Body of pancreas (tissue), 4 donors: ENCODE data around the gene TTC7B. TPM values are rescaled to one million over a fixed set of nuclear protein-coding genes. Genes with fewer than 3 reads are reported as not detected.

Experiments used
- ATAC-seq: fragments of 150-250 bp; one replicate; pipeline ENCODE4 v1.9.1; 2016
- DNase-seq, 4 donors: peaks; one replicate each; pipeline ENCODE4 v3.0.0-alpha.2; 2019
- H3K27ac ChIP-seq, 4 donors: fragments of 200-600 bp; sonication (generic); 1 replicate in 3 of 4; 2 replicates in 1 of 4; pipeline versions ENCODE4 v1.5.1 to v1.6.1; 2016 to 2019; ENCODE audit warnings: mild to moderate bottlenecking in 1 of 4, mixed read lengths in 1 of 4, moderate library complexity in 1 of 4
- H3K27me3 ChIP-seq, 2 donors: fragments of 200-600 bp; sonication (generic); one replicate each; pipeline ENCODE4 v1.6.0; 2016; ENCODE audit warnings: mild to moderate bottlenecking in 1 of 2
- H3K36me3 ChIP-seq, 2 donors: fragments of 200-600 bp; sonication (generic); replicated peaks in 1 of 2; 2 replicates each; pipeline ENCODE4 v1.5.1; 2016; ENCODE audit warnings: low read depth in 2 of 2; ENCODE audit not compliant: insufficient read depth in 1 of 2
- H3K4me1 ChIP-seq: fragments of 200-600 bp; sonication (generic); one replicate; pipeline ENCODE4 v1.6.0; 2016
- H3K4me3 ChIP-seq, 2 donors: fragments of 200-600 bp; sonication (generic); 1 replicate in 1 of 2; 2 replicates in 1 of 2; pipeline ENCODE4 v1.5.1; 2016 to 2019
- H3K9me3 ChIP-seq, 3 donors: fragments of 200-600 bp; sonication (generic); 1 replicate in 2 of 3; 2 replicates in 1 of 3; pipeline ENCODE4 v1.5.1; 2016
- POLR2A ChIP-seq, 3 donors: fragments of 450-650 bp; IDR thresholded peaks; one replicate each; pipeline ENCODE4 v1.6.1; 2016; ENCODE audit warnings: antibody characterized with exemption in 3 of 3, mild to moderate bottlenecking in 2 of 3
- WGBS, 2 donors: methylation state at CpG; one replicate each; pipeline ENCODE4 v1.1.5; 2017; 5-methylcytosine and 5-hydroxymethylcytosine counted together
- intact Hi-C: fragments of 100-400 bp; cut with DNase I; formaldehyde crosslinking; loops from one replicate; pipeline ENCODE4 v1.15.1; 2023
- total RNA-seq, 2 donors: library from RNA; depleted of rRNA; stranded (reverse); fragments of >200 nt; gene quantifications; one replicate each; pipeline ENCODE4 v1.1.0, GENCODE V29; 2016
- TF ChIP-seq, protein P1 (sequence below), 7 experiments: fragments of 450-650 bp in 4 of 7; fragments of 200-600 bp in 3 of 7; sonication (generic) in 3 of 7; IDR thresholded peaks; one replicate each; pipeline ENCODE4 v1.5.1; 2016 to 2019; ENCODE audit warnings: antibody characterized with exemption in 7 of 7

Gene TTC7B
- total RNA-seq, 2 donors from 2014 or later, result 15.3 to 44.2 TPM

- Histone ChIP-seq H3K27me3 (no peaks in the 10 kb centered on the region), H3K4me3 (no peak overlapping the region), H3K9me3 (no peaks in the 10 kb centered on the region), H3K4me1 (peaks cover 33% of the 10 kb centered on the region), H3K36me3 (no peaks in the 10 kb centered on the region), H3K27ac (no peak overlapping the region)
- TF ChIP-seq, protein P1, sequence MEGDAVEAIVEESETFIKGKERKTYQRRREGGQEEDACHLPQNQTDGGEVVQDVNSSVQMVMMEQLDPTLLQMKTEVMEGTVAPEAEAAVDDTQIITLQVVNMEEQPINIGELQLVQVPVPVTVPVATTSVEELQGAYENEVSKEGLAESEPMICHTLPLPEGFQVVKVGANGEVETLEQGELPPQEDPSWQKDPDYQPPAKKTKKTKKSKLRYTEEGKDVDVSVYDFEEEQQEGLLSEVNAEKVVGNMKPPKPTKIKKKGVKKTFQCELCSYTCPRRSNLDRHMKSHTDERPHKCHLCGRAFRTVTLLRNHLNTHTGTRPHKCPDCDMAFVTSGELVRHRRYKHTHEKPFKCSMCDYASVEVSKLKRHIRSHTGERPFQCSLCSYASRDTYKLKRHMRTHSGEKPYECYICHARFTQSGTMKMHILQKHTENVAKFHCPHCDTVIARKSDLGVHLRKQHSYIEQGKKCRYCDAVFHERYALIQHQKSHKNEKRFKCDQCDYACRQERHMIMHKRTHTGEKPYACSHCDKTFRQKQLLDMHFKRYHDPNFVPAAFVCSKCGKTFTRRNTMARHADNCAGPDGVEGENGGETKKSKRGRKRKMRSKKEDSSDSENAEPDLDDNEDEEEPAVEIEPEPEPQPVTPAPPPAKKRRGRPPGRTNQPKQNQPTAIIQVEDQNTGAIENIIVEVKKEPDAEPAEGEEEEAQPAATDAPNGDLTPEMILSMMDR (IDR thresholded peaks at IDR 0.05), result peak in 2 of 7 experiments; percentile 3 to 4
- no peak for TF ChIP-seq POLR2A (IDR thresholded peaks at IDR 0.05)
- peak; percentile 1 for ATAC-seq
- intact Hi-C loops, result no loop called here
- no peak for DNase-seq
- WGBS, 2 donors, result 22 to 30% methylated on average over 13 to 14 of the region's 16 CpGs
Measured at GRCh38 chr14:90816681-90817436, 629 bp upstream of the TTC7B start.

- peak overlapping the region in 1 of 4 donors; percentile 44 for H3K27ac ChIP-seq
- no peak for TF ChIP-seq POLR2A (IDR thresholded peaks at IDR 0.05)
- TF ChIP-seq, protein P1 (IDR thresholded peaks at IDR 0.05), result no peak
- peaks cover 40% of the 10 kb centered on the region for H3K4me1 ChIP-seq
- WGBS, 2 donors, result 7 to 18% methylated on average over 5 of the region's 5 CpGs
- no peaks in the 10 kb centered on the region for H3K36me3 ChIP-seq
- H3K9me3 ChIP-seq, result no peaks in the 10 kb centered on the region
- DNase-seq, result no peak
- intact Hi-C loops, result no loop called here
- no peaks in the 10 kb centered on the region for H3K27me3 ChIP-seq
- H3K4me3 ChIP-seq, result peak overlapping the region; percentile 26 to 72
- ATAC-seq, result peak; percentile 12
Measured at GRCh38 chr14:90815572-90815821, 733 bp downstream of the TTC7B start.

DNA sequence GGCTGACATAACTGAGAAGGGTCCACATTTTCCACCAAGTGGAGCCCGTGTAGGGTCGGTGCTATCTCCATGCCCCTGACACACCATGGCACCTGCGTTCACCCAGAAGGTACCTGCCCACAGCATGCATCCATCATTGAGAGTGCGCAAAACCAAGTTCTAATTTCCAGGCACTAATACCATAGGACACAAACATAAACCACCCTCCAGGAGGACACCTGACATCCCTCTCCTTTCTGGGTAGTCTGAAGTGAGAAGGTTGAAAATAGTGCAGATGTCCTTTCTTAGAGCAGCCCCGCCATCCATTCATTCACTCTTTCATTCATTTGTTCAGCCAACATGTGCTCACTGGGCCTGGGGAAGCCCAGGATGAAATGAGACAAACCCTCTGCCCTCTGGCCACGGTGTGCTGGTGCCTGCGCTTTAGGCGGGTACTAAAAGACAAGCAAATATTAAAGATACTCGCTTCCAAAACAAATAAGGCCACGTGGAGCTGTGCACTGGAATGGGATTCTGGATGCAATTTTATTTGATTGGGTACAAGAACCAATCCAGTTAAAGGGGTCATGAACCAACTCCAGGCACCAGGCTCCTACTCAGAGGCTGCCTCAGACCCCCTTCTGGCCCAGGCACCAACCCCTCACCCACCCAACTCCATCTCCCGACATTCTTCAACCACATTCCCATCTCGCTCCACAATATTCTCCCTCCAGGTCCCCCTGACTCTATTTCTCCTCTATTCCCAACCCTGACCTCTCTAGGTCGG lies 1.2 kb downstream of the TTC7B start:
- no peak for TF ChIP-seq POLR2A (IDR thresholded peaks at IDR 0.05)
- TF ChIP-seq, protein P1 (IDR thresholded peaks at IDR 0.05), result no peak
- H3K27me3 ChIP-seq, result no peaks in the 10 kb centered on the region
- peak overlapping the region; percentile 26 to 72 for H3K4me3 ChIP-seq
- H3K9me3 ChIP-seq, result no peaks in the 10 kb centered on the region
- peaks cover 45% of the 10 kb centered on the region for H3K4me1 ChIP-seq
- peak in 1 of 4 donors; percentile 23 for DNase-seq
- intact Hi-C loops, result no loop called here
- H3K27ac ChIP-seq, result no peak overlapping the region
- no peak for ATAC-seq
- no peaks in the 10 kb centered on the region for H3K36me3 ChIP-seq
- 33 to 43% methylated on average over 12 to 13 of the region's 13 CpGs for WGBS, 2 donors

- DNase-seq (no peak), ATAC-seq (no peak)
- Histone ChIP-seq H3K4me3 (no peak overlapping the region), H3K27ac (no peak overlapping the region), H3K4me1 (peaks cover 57% of the 10 kb centered on the region), H3K36me3 (no peaks in the 10 kb centered on the region), H3K27me3 (no peaks in the 10 kb centered on the region), H3K9me3 (no peaks in the 10 kb centered on the region)
- intact Hi-C loops, result no loop called here
- TF ChIP-seq, protein P1 (IDR thresholded peaks at IDR 0.05), result no peak
- no peak for TF ChIP-seq POLR2A (IDR thresholded peaks at IDR 0.05)
- WGBS, 2 donors, result 68 to 73% methylated on average over 5 of the region's 5 CpGs
Measured at GRCh38 chr14:90813442-90813841, 2.8 kb downstream of the TTC7B start.
